ENCODE data around the gene ZFYVE16.

DNA sequence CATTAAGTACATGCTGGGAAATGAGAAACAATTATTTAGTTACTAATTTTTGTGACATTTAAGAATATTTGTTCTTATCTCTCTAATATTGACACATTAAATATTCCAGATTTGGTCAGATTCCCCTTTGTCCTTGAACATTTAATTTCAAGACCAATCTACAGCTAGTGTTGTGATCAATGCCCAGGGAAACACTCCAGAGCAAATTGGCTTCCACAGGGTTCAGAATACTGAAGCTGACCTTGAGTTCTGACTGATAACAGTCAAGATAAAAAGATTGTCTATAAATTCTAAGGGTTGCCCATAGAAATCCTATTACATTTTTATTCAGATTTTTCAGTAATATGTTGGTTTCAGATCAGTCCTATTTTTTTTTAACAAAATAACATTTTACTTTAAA lies 31.3 kb downstream of the ZFYVE16 start:
- TF ChIP-seq, protein P1, sequence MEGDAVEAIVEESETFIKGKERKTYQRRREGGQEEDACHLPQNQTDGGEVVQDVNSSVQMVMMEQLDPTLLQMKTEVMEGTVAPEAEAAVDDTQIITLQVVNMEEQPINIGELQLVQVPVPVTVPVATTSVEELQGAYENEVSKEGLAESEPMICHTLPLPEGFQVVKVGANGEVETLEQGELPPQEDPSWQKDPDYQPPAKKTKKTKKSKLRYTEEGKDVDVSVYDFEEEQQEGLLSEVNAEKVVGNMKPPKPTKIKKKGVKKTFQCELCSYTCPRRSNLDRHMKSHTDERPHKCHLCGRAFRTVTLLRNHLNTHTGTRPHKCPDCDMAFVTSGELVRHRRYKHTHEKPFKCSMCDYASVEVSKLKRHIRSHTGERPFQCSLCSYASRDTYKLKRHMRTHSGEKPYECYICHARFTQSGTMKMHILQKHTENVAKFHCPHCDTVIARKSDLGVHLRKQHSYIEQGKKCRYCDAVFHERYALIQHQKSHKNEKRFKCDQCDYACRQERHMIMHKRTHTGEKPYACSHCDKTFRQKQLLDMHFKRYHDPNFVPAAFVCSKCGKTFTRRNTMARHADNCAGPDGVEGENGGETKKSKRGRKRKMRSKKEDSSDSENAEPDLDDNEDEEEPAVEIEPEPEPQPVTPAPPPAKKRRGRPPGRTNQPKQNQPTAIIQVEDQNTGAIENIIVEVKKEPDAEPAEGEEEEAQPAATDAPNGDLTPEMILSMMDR (IDR thresholded peaks at IDR 0.05) = no peak
- TF ChIP-seq POLR2A (IDR thresholded peaks at IDR 0.05; ENCODE audit: low read depth) = no peak
- TF ChIP-seq POLR2AphosphoS5 (IDR thresholded peaks at IDR 0.05) = no peak
- no peak for TF ChIP-seq EP300 (IDR thresholded peaks at IDR 0.05)
